HuH-7 (cell line): ENCODE measurements around the gene TMPRSS13.
"Not testable (repeated sequence)": the region's sequence is repeated elsewhere in the genome, so short reads cannot be mapped to it uniquely, and the experiment has no call there.

ENCODE experiments used
- DNase-seq: peaks from one replicate; pipeline ENCODE4 v3.0.0; 2011; ENCODE audit warnings: low spot score

The TMPRSS13 gene

DNA sequence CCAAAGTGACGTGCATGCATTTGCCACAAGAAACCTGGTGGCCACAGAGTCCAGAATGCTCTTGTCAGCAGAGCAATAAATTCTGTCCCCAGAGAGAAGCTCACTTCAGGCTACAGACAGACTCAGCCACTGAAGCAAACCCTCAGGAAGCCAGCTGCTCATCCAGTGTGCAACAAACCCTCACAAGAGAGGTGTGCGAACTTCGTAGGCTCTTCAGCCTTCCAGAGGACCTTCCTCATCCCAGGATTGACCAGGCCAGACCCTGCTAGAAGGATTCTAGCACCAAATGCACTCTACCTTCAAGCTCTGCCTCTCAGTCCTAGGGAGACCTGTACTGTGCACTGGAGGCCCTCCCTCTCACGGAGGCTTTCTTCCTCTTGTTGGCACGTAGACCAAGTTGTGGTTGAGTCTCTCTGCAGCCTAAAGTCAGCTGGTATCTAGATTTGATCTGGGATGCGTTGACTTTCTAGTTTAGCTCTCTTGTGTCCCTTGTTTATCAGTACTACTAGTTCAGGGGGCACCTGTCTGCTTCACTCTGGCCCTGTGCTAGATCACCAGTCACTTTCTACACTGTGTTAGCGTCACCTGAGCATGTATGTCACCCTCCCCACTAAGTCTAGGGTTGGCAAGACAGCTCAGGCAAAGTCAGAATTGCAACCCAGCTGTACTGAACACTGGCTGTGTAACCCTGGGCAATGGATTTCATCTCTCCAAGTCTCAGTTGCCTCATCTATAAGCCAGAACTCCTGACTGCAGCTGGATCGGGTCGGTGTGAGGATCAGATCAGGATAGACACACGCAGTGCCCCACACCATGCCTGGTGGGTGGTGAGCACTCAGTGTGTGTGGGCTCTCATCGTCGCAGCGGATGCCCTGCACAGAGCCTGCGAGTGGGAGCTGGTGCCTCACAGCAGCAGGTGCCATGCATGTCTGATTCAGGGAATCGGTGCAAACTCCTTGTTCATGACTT is 22.1 kb upstream of the TMPRSS13 start:
- DNase-seq, result no peak

DNA sequence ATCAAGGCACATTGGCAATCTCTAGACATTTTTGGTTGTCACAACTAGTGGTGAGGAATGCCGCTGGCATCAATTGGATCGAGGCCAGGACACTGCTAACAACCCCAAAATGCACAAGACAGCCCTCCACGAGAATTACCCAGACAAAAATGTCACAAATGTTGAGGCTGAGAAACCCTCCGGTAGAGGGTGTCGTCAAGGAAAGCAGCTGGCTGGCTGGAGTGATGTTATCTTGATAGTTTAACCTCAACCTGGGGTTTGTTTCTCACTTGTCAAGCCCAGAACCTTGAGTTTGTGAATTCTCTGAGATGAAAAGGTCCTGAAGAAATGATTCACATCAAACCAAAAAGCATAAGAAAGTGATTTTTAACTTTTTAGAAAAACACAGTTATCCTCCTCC is 21.1 kb upstream of the TMPRSS13 start:
- DNase-seq, result no peak

DNA sequence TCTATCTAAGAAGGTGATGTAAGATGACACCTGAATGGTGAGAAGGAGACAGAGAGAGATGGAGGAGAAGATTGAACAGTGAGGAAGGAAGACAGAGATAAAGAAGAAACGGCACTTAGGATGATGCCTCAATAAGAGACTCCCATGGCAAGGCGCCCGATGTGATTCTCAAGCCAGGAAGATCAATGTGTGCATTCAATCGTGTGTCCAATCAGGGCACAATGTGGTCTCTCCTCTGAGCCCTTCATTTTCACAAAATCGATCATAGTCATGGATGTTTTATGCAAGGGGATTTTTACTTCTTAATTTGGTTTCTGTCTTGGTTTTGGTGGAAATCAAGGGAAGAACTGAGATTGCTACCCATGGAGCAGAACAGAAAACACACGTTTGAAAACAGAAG is 19.9 kb upstream of the TMPRSS13 start:
- DNase-seq, result no peak

DNA sequence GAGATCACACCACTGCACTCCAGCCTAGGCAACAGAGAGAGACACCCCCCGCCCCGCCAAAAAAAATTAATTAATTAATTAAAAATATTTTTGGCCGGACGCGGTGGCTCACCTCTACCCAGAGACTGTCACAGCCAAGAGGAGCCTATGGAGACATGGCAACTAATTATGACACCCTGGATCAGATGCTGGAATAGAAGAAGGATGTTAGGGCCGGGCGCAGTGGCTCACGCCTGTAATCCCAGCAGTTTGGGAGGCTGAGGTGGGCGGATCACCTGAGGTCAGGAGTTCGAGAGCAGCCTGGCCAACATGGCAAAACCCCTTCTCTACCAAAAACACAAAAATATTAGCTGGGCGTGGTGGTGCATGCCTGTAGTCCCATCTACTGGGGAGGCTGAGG is 19.3 kb upstream of the TMPRSS13 start:
- not testable (repeated sequence) for DNase-seq

DNA sequence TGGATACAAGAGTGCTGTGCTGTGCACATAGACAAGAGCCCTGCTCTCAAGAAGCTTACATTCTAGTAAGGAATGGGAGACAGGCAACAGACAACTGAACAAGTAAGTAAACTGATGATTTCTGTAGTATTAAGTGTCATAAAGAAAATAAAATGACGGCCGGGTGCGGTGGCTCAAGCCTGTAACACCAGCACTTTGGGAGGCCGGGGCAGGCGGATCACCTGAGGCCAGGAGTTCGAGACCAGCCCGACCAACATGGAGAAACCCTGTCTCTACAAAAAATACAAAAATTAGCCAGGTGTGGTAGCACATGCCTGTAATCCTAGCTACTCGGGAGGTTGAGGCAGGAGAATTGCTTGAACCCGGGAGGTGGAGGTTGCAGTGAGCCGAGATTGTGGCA is 18.5 kb upstream of the TMPRSS13 start:
- DNase-seq, result not testable (repeated sequence)

DNA sequence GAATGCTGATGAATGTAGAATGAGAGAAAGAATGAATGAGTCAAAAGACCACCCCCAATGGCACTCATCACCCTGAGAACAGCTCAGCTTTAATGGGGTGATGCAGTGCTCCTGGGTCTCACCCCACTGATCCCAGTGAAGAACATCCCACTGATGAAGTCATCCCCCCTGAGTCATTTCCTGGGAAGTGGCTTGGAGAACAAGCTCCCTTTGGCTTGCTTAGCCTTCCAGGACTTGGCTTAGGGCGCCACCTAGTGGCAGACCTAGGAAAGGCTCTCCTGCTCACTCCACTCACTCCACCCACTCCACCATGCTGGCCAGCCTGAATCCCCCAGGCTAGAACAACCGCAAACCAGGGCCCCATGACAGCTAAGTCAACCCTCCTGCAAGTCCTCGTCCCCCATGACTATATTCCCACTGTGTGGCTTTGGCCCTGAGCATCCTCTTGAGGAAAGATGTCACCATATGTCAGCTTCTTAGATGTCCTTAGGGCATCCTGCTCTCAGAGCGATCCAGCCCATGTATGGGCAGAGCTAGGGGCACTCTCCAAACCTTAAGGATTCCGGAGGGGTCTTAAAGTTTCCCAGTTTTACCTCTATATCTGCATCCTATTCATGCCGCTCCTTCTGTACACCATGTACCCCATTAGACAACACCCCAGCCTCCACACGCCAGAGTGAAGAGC is 17.8 kb upstream of the TMPRSS13 start:
- DNase-seq, result peak; percentile 82

DNA sequence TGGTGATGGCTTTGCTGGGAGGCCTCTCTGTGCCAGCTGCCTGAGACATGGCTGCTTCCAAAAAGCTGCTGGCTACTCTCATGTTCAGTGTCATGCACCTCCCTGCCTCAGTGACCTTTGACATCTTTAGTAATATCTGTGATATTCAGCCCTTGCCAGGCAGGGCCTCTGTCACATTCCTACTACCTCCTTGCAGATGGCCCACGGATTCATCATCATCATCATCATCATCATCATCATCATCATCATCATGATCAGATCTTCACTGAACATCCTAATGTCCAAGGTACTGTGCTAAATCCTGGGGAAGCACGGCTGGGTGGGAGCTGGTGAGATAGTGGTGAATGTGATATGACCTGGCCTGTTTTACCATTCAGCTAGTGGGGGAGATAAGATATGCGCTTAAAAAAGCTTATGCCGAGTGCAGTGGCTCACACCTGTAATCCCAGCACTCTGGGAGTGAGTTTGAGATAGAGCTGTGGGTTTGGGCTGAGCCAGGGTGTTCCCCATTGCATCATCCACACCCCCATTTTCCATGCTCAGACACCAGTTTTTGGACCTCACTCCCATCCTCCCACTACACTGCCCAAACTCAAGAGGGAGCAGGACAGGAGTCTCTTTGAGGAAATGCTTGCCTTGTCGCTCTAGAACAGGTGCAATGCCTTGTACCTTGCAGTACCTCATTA is 17.1 kb upstream of the TMPRSS13 start:
- DNase-seq, result no peak

DNA sequence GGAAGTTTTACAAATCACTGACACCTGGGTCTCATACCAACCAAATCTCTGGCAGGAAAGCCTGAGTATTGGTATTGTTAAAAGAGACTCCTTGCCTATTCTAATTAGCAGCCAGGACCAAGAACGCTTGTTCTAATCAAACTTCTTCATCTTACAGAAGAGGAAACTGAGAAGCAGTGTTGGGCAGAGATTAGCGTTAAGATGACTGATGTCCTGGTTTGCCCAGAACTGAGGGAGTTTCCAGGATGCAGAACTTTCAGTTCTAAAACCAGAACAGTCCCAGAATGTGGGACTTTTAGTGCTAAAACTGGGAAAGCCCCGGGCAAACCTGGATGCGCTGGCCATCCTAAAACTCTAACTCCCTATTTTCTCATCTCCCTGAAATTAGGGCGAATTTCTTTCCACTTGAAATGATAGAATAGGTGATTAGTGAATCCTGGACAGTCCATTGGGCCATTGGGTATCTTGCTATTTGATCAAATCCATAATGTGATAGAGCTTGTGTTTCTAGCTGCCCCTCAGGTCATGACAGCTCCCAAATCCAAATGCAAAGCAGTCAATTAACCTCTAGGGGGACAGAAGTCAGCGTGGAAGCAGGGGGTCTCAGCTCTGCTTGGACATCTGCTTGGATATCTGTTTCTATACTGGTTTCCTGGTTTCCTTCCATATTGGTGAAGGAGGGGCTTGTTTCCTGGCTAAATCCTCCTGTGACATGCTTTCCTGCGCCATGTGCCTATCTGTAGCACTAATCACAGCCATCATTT is 16.0 kb upstream of the TMPRSS13 start:
- no peak for DNase-seq

DNA sequence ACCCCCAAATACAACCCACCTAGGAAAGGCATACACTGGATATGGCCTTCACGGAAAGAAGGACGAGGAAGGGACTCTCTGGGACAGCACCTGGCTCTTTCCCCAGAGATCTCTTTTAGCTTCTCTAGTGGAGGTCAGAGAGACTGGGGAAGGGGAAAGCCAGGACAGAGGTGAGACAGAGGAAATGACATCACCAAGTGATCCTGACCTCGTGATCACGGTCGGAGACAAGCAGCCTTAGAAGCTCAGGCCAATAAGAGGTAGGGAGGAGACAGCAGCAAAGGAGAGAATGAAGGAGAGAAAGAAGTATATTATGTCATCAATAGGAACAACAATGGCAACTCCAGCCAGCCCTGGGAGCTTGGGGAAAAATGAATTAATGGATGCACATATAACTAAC is 15.4 kb upstream of the TMPRSS13 start:
- no peak for DNase-seq

DNA sequence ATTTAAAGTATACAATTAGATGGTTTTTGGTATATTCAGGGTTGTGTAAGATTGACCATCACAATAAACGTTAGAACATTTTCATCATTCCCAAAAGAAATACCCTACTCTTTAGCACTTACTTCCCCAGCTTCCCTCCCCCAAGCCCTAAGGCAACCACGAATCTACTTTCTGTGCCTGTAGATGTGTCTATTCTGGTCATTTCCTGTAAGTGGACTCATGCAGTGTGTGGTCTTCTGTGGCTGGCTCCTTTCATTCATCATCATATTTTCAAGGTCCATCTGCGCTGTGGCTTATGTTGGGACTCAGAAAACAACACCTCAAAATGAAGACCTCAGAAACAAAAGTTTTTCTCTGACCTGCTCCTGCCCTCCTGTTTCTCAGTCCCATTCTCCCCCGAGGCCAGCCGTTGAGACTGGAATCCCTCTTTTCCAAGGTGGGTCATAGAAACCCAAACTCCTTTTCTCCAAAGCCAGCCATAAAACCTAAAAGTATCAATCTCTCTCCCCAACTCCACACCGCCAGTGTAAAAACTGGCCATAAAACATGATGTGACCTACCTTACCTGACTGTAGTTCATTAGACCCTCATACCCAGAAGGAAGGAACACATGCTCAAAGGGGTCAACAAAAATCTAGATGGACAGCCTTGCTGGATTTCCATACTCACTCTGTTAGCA is 12.9 kb upstream of the TMPRSS13 start:
- DNase-seq, result no peak

DNA sequence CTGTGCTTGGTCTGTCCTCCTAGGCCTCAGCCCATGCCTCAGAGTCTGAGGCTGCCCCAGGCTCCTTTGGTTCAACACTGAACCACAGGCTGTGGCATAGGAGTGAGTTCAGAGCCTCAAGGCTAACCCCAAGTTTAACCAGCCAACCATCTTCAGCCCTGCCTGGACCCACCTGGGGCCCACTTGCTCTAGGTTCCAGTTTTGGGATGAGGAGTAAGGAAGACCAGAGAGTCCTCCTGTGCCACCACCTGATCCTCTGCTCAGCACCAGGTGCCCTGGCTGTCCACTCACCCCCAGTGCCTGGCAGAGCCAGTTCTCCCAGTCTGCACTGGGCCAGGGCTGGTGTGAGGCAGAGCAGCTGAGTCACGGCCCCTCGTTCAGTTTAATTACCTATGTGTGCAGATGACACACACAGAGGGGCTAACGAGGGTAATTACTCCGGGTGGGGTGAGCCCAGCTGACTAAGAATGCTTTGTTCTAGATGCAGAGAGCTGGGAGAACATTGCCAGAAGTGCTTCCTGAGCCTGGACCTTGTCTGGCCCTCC is 12.0 kb upstream of the TMPRSS13 start:
- DNase-seq, result no peak

DNA sequence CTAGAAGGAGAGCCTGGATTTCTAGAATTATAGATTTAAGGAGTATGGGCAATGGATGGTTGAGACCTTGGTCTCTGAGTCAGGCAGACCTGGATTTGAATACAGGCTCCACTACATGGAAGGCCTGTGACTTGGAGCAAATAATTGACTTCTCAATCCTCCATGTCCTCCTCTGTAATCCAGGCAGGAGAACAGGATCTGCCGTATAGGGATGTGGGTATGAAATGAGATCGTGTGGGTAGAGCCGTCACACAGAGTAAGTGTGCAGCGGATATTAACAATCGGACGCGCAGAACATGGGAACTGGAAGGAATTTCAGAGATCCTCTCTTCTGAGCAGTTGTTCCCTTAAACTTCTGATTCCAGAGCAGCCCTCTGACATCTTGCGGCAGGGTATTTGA is 11.5 kb upstream of the TMPRSS13 start:
- DNase-seq, result no peak

DNA sequence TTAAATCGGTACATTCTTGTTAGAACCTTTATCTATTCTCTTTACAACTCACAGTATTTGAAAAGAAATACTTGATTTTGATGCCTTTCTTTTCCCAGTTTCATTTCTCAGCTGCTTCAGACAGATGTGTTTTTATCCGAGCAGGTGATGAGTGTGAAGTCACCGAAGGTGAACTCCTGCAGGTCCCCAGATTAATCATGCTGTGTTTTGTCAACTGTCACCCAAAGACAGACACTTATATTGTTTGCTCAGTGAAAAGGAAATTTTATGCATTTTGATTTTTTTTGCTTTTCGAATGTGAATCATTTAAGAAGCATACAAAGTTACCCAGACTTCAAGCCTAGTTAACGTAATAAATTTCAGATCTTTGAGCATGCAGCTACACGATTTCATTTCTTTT is 7.8 kb upstream of the TMPRSS13 start:
- DNase-seq, result no peak

DNA sequence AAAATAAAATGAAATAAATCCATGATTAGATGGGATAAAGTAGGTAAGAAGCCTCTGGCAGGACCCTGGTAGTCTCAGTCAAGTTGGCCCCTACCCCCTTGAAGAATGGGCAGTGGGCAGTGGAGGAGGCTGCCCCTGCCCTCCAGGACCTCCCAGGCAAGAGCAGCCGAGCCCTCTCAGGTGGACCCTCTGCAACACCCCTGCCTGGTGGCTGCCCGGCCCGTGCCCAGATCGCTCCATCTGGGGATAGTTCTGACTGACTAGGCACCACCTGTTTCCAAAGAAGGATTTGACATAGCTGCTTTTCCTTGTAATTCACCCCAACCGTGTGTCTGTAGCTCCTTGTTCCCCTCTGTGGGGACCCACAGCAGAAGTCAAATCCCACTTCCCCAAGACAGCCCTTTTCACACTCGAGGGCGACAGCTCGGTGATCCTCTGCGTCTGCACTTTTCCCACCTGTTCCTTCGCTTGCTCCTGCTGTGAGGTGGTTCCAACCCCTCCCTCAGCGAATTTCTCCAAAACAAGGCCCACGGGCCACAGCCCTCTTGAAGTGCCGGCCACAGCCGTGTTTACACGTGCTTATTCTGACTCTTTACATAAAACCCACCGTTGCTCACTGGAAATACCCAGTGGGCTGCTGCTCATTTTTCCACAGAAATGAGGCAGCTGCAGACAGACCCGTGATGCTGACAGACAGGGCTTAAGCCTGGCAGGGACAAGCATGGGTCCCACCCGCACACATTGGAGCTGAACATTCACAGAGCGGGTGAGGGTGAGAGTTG is 5.5 kb upstream of the TMPRSS13 start:
- DNase-seq, result no peak

DNA sequence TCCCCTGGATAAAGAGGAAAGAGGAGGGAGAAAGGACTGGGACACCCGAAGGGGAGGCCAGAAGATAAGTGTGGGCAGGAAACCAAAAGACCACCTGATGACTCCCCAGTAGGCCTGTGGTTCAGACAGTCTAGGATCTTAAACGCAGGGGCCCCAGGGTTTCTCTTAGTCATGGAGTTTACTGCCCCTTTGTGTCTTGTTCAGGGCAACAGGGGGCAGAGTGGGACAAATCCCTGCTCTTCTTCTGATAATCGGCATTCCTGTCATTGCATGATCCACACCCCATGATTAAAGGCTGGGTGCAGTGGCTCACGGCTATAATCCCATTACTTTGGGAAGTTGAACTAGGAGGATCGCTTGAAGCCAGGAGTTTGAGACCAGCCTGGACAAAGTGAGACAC is 4.7 kb upstream of the TMPRSS13 start:
- DNase-seq, result no peak

DNA sequence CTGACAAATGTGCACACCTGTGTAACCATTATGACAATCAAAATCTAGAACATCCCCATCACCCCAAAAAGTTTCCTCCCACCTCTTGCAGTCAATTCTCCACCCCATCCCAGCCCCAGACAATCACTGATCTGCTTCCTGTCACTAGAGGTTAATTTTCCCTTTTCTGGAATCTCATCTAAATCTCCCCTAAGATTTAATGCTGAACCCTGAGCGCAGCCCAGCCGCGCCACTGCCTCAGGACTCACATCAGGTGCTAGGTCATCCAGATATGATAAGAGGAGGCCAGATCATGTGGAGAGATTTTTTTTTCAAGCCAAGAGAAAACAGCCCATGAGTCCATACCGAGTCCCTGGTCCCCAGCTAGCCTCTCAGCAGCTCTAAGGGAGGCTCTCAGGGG is 4.3 kb upstream of the TMPRSS13 start:
- DNase-seq, result no peak

DNA sequence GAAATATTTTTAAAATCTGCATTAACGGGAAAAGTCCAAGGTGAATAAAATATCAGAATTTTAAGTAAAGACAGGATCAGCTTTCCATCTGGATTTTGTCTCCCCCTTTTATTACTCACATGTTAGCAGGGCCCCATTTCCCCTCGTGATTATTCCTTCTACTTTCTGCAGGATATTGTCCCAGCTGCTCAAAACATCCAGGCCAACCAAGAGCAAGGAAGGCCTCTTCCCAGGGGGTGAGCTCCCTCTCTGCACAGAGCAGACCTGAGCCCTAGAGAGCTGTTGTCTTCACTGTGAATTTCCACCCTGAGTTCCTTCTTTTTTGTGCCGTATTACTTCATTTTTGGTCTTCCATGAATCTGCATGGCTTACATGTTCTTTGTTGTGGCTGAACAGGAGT is 3.7 kb upstream of the TMPRSS13 start:
- DNase-seq, result no peak

DNA sequence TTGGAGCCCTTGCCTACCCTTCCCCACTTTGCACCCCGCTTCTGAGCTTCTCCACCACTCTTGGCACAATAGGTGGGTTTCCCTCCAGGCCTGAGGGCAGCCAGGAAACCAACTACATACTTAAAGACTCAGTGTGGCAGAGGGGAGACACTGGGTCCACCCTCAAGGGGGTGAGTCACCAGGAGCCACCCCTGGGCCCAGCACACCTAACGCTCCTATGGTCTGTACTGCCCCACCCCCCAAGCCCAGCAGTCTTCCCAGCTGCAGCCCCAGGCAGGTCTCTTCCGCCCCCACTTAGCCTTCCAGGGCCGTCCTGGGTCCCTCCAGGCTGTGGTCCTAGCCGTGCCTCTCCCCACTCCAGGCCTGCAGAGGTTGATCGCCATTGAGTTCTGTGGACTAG is 3.2 kb upstream of the TMPRSS13 start:
- DNase-seq, result no peak

DNA sequence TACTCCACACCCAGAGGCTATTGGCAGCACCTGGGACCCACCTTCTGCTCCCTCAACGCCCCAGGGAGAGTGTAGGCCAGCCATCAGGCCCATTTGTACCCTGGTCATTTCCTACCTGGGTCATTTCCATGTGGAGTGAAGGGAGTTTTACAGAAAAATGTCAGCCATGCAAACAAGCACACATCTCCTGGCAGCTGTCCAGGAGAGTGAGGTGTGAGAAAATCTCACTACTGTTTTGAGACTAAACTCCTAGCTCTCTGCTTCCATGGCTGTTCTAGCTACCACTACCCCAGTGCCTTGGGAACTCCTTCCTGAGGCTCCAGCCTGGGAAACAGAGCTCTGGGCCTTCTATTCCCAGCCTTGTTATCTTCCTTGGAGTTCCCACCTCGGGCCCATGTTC is 2.8 kb upstream of the TMPRSS13 start:
- DNase-seq, result no peak

DNA sequence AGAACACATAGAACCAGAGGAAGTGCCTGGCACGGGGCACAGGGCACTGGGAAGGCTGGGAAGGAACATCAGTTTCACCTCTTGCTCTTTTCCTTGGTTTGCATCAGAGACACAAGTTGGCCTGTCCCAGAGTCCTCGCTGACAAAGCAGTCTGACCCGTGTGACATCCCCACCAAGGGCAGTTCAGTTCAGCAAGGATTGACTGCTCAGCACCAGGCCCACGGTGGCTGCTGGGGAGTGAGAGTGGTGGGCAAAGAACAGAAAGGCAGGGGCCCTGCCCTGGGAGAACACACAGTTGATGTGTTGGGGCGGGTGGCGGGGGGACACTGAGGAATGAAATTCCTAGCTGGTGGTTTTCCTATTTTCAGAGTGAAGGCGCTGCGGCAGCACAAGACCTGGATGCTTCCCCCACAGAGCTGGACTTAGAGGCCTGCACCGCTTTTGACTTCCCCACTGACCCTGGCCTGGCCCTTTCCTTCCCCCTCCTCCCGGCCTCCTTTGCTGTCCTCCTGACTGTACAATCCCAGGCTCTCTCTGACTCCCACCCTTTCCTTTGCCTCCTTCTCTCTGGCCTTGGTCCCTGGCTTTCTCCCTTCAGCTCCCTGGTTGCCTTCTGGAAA is 2.2 kb upstream of the TMPRSS13 start:
- no peak for DNase-seq
